GM13976 (cell line): ENCODE data around the gene MAML2.

ENCODE experiments used
- DNase-seq: peaks from one replicate; pipeline ENCODE4 v3.0.0; 2012; ENCODE audit warnings: low spot score
- CTCF ChIP-seq: IDR thresholded peaks from 2 replicates; pipeline ENCODE4 v1.5.1; 2012; ENCODE audit warnings: borderline replicate concordance, mild to moderate bottlenecking; ENCODE audit not compliant: insufficient read depth; ENCODE audit errors: extremely low read depth, missing control alignments, control extremely low read depth
- in situ Hi-C: fragments of 300-500 bp; cut with MboI; formaldehyde crosslinking; loops from one replicate; pipeline ENCODE4 v1.12.0; 2022; ENCODE audit warnings: low sequenced_read_pairs, mixed read lengths, inconsistent platforms; ENCODE audit not compliant: unreplicated experiment

MAML2 gene

GRCh38 chr11:96219981-96220623 lies 122.9 kb downstream of the MAML2 start:
- no peak for DNase-seq
- in situ Hi-C loops, result no loop called here
- no peak for TF ChIP-seq CTCF

- in situ Hi-C loops, result no loop called here
- no peak for TF ChIP-seq CTCF
- no peak for DNase-seq
These were observed 124.1 kb downstream of the MAML2 start for GRCh38 chr11:96218901-96219300.

GRCh38 chr11:96218006-96218405 lies 125.0 kb downstream of the MAML2 start:
- no peak for DNase-seq
- TF ChIP-seq CTCF, result no peak
- in situ Hi-C loops, result no loop called here

GRCh38 chr11:96217206-96217605 lies 125.8 kb downstream of the MAML2 start:
- no peak for DNase-seq
- in situ Hi-C loops, result no loop called here

GRCh38 chr11:96215826-96216225 lies 127.2 kb downstream of the MAML2 start:
- DNase-seq, result no peak
- in situ Hi-C loops, result no loop called here
- no peak for TF ChIP-seq CTCF

More at GRCh38 chr11:96217206-96217605, 125.8 kb downstream of the MAML2 start:
- TF ChIP-seq CTCF, result no peak

GRCh38 chr11:96215110-96215782 lies 127.7 kb downstream of the MAML2 start:
- DNase-seq, result peak; percentile 42
- in situ Hi-C loops, result no loop called here
- no peak for TF ChIP-seq CTCF
